HEK293T (cell line): Measurements from ENCODE around the gene SHANK3.

Experiments used
- CTCF ChIA-PET: fragments of 350-600 bp; formaldehyde crosslinking; extraction: SDS; loops from one replicate; lab custom pipeline; 2021; ENCODE audit warnings: antibody characterized with exemption, inconsistent platforms; lab: Yijun Ruan, JAX
- POLR2A ChIA-PET: fragments of 350-600 bp; formaldehyde crosslinking; extraction: SDS; loops from one replicate; lab custom pipeline; 2020; ENCODE audit warnings: antibody characterized with exemption, inconsistent platforms; lab: Yijun Ruan, JAX
- DNase-seq: peaks from one replicate; pipeline ENCODE4 v3.0.0; 2012; ENCODE audit warnings: mixed read lengths; ENCODE audit errors: extremely low spot score
- ARNT ChIP-seq: fragments of 450-650 bp; IDR thresholded peaks from 2 replicates; pipeline ENCODE4 v1.6.1; 2017; ENCODE audit warnings: mild to moderate bottlenecking
- BHLHE40 ChIP-seq: fragments of 450-650 bp; IDR thresholded peaks from 2 replicates; pipeline ENCODE4 v1.6.1; 2016; ENCODE audit warnings: mild to moderate bottlenecking, moderate library complexity, borderline replicate concordance
- CTBP1 ChIP-seq: fragments of 450-650 bp; IDR thresholded peaks from 2 replicates; pipeline ENCODE4 v1.6.1; 2016; ENCODE audit warnings: borderline replicate concordance
- ELF4 ChIP-seq: fragments of 450-650 bp; IDR thresholded peaks from 2 replicates; pipeline ENCODE4 v1.6.1; 2017; ENCODE audit warnings: antibody characterized with exemption
- FOXA1 ChIP-seq: fragments of 450-650 bp; IDR thresholded peaks from 2 replicates; pipeline ENCODE4 v1.6.1; 2016; ENCODE audit warnings: mild to moderate bottlenecking
- FOXK2 ChIP-seq: fragments of 450-650 bp; IDR thresholded peaks from 2 replicates; pipeline ENCODE4 v1.6.1; 2016; ENCODE audit warnings: mild to moderate bottlenecking
- FOXM1 ChIP-seq: fragments of 450-650 bp; IDR thresholded peaks from 2 replicates; pipeline ENCODE4 v1.6.1; 2017; ENCODE audit warnings: mild to moderate bottlenecking, borderline replicate concordance
- HDGF ChIP-seq: fragments of 450-650 bp; IDR thresholded peaks from 2 replicates; pipeline ENCODE4 v1.6.1; 2017; ENCODE audit warnings: antibody characterized with exemption, borderline replicate concordance
- L3MBTL2 ChIP-seq: fragments of 450-650 bp; conservative IDR thresholded peaks from 2 replicates; pipeline ENCODE4 v1.6.1; 2016; ENCODE audit warnings: mild to moderate bottlenecking
- LEF1 ChIP-seq: fragments of 450-650 bp; IDR thresholded peaks from 2 replicates; pipeline ENCODE4 v1.6.1; 2017; ENCODE audit warnings: mild to moderate bottlenecking, borderline replicate concordance
- NFRKB ChIP-seq: fragments of 450-650 bp; IDR thresholded peaks from 2 replicates; pipeline ENCODE4 v1.6.1; 2016; ENCODE audit warnings: mild to moderate bottlenecking, moderate library complexity
- PKNOX1 ChIP-seq: fragments of 450-650 bp; IDR thresholded peaks from 2 replicates; pipeline ENCODE4 v1.6.1; 2016
- SP1 ChIP-seq: fragments of 450-650 bp; IDR thresholded peaks from 2 replicates; pipeline ENCODE4 v1.6.1; 2017
- SUZ12 ChIP-seq: fragments of 450-650 bp; IDR thresholded peaks from 2 replicates; pipeline ENCODE4 v1.6.1; 2016; ENCODE audit warnings: mild to moderate bottlenecking
- TARDBP ChIP-seq: fragments of 450-650 bp; IDR thresholded peaks from 2 replicates; pipeline ENCODE4 v1.6.1; 2016
- ZNF384 ChIP-seq: fragments of 450-650 bp; IDR thresholded peaks from 2 replicates; pipeline ENCODE4 v1.6.1; 2016

SHANK3 gene

GRCh38 chr22:50672471-50673230, at the start of gene SHANK3:
Gene SHANK3, plus strand, starts transcription at chr22:50672823.
- TF ChIP-seq PKNOX1 (no peak), SUZ12 (no peak), FOXA1 (no peak), NFRKB (no peak), LEF1 (no peak), FOXK2 (no peak), FOXM1 (no peak), CTBP1 (no peak), L3MBTL2 (no peak), ZNF384 (no peak), HDGF (no peak), SP1 (no peak), TARDBP (no peak), BHLHE40 (no peak)
- ChIA-PET CTCF (no interaction called here), POLR2A (no interaction called here)
- peak; percentile 7 for DNase-seq

- ChIA-PET POLR2A (interaction anchor here (1.0 kb wide), 1 partner anchor 117 kb away, joined by 3 read pairs; the partner anchor contains the start of genes LMF2 and NCAPH2), CTCF (no interaction called here)
- no peak for DNase-seq
- TF ChIP-seq HDGF: no peak
- no peak for TF ChIP-seq FOXK2
- no peak for TF ChIP-seq SUZ12
- TF ChIP-seq BHLHE40: no peak
- no peak for TF ChIP-seq SP1
- no peak for TF ChIP-seq PKNOX1
- no peak for TF ChIP-seq NFRKB
- no peak for TF ChIP-seq TARDBP
- TF ChIP-seq CTBP1: no peak
- TF ChIP-seq FOXM1: no peak
- no peak for TF ChIP-seq L3MBTL2
- TF ChIP-seq ZNF384: no peak
- no peak for TF ChIP-seq LEF1
- no peak for TF ChIP-seq ELF4
- TF ChIP-seq ARNT: no peak
- no peak for TF ChIP-seq FOXA1
These were observed 48.1 kb upstream of the SHANK3 start for GRCh38 chr22:50624347-50625130.

GRCh38 chr22:50625131-50625567, 47.5 kb upstream of the SHANK3 start:
- ChIA-PET CTCF (no interaction called here), POLR2A (interaction anchor here (2.0 kb wide), 1 partner anchor 99 kb away, joined by 4 read pairs; the partner anchor contains the start of gene SCO2)
- DNase-seq: no peak
- no peak for TF ChIP-seq FOXA1
- TF ChIP-seq PKNOX1: no peak
- TF ChIP-seq HDGF: no peak
- no peak for TF ChIP-seq ELF4
- TF ChIP-seq FOXM1: no peak
- TF ChIP-seq ZNF384: no peak
- no peak for TF ChIP-seq BHLHE40
- no peak for TF ChIP-seq SUZ12
- TF ChIP-seq SP1: no peak
- TF ChIP-seq TARDBP: no peak
- no peak for TF ChIP-seq FOXK2
- TF ChIP-seq CTBP1: no peak

GRCh38 chr22:50625568-50626313, 46.9 kb upstream of the SHANK3 start:
- no peak for DNase-seq
- TF ChIP-seq FOXK2 (no peak), L3MBTL2 (no peak), SUZ12 (no peak), NFRKB (no peak), BHLHE40 (no peak), SP1 (no peak), LEF1 (no peak), HDGF (no peak), TARDBP (no peak), FOXA1 (no peak), ELF4 (no peak), ARNT (no peak)
- CTCF ChIA-PET: interaction anchor here (1.4 kb wide), 1 partner anchor 69 kb away, joined by 5 read pairs; no protein-coding TSS in a partner anchor
- POLR2A ChIA-PET: interaction anchor here (1.2 to 2.0 kb wide), 2 partner anchors 44 to 100 kb away, joined by 4 read pairs; partner anchors contain the start of genes CHKB and SCO2
